Measurements from ENCODE around the gene XPA.

XPA gene

GRCh38 chr9:97651646-97652045 is 45.5 kb downstream of the XPA start:
- no peak for DNase-seq (ENCODE audit: low read depth)

DNA sequence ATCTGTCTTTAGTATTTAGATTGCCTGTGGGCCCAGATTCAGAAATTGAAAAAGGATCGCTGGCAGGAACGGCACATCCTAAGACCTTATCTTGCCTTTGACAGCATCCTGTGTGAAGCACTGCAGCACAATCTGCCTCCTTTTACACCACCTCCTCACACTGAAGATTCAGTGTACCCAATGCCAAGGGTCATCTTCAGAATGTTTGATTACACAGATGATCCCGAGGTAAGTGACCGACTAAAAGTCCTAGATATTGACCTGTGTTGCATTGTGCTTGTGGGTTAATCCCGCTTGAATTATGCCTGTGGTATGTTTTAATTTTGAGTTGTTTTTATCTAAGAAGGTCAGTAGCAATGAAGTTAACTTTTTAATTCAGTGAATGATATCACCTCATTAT is 49.1 kb downstream of the XPA start:
- DNase-seq (ENCODE audit: low read depth): no peak

GRCh38 chr9:97645720-97646119 is 51.4 kb downstream of the XPA start:
- DNase-seq (ENCODE audit: low read depth): no peak

DNA sequence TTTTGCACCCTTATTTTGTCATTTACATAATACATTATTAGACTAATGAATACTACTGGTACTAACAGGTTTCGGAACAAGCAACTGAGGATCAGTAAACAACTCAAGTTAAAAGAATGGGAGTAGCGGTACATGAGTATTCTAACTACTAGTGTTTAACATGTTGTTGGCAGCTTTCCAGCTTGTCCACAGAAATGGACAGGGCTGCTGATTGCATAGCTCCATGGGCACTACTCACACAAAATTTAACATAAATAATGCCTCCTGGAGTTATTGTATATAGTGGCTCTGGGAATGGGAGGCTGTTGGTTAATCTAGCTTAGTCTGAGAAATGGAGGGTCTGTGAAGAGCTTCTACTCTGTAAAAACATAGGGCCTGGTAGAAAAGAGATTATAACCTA is 56.8 kb downstream of the XPA start:
- no peak for DNase-seq (ENCODE audit: low read depth)

GRCh38 chr9:97638666-97639065 is 58.5 kb downstream of the XPA start:
- no peak for DNase-seq (ENCODE audit: low read depth)

DNA sequence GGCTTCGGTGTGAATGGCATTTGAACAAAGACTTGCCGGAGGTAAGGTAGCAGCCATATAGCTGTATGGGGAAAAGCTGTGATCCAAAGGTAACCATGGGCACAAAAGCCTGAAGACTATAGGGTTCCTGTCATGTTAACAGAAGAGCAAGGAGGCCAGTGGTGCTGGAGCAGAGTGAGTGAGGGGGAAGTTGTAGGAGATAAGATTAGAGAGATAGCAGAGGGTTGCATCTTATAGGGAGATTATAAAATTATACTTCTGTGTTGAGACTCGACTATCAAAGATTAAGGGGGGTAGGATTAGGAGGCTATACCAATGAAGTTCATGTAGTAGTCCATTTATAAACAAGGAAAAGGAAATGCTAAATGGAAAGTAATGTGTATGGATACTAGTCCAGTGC is 60.2 kb downstream of the XPA start:
- no peak for DNase-seq (ENCODE audit: low read depth)

DNA sequence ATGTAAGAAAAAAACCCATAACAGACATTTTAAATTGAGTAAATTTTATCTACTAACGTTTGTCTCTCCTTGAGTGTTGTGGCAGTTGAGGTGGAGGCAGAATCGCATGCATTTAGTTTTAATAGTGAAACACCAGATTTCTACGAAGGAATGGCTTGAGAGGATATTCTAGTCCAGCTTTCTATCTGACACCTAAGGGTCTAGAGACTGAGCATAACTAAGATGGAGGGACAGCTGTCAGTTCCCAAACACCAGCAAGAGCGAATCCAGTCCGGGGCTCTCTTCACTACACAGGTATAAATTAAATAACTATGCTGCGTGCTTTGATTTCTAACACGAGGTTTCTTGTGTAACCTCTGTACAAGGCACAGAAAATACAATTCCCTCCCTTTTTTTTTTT is 62.1 kb downstream of the XPA start:
- DNase-seq (ENCODE audit: low read depth): no peak

DNA sequence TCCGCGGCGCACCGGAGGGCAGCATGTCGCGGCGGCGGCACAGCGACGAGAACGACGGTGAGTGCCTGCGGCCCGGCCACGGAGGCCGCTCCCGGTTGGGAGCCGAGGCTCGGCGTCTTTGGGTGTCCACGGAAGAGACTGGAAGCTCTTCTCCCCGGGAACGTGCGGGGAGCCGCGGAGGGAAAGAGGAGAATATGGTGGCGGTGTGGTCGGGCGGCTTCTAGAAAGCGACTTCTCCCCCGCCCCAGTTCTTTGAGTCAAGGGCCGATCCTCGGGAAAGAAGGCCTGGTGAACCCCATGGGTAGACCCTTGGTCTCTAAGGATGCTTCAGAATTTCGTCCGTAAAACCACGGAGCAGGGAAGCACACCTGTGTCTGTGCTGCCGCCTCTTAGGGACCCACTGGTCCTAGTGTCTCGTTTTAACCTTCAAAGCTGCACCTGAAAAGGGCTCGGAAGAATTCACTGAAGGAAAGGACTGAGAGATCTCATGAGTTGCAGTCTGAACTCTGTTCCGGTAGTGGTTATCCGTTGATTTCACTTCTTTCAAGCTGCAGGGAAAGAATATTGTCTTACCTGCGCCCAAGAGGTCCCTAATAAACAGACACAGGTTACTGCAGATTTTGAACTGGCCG is 63.2 kb downstream of the XPA start:
- DNase-seq (ENCODE audit: low read depth): no peak

DNA sequence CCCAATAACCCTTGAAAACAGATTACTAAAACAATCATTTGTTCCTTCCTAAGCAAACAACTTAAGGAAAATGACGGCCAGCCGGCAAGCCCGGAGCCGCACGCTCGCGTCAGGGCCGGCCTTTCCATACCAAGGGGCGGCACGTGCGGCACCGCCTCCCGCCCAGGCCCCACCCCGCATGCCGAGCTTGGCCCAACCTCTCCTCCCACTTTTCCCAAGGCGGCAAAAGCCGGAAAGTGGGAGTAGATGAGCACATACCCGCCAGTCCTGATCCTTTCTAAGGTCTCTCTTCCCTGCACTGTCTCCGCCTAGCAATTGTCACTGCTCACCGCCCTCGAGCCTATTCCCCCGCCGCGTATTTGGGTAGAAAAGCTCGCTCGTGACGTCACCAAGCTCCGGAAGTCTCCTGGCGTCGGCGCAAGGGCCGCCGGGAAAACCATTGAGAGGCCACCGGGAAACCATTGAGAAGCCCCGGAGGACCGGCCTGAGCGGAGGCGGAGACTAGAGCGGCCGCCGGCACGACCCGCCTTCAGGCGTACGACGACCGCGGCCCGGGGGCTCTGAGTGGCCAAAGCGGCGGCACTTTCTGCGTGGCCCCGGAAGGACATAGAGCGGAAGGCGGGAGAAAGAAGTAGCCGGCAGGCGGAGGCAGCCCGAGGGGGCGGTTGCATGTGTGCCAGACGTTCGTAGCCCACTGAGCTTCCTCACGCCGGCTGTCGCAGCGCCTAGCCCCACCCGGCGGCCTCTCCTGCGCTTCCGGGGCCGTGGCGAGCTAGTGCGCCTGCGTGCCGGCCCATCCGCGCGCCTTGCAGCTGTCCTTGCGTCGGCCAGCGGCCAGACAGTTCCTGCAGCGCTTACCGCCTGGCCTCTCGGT is 63.9 kb downstream of the XPA start, which contains the start of the genes NCBP1 and TSTD2:
NCBP1 (plus strand) TSS at position 837 of the 874 bp plus-strand sequence. CDS start 61 bp downstream, outside the sequence.
TSTD2 (minus strand) TSS at position 384 of the 874 bp plus-strand sequence. CDS start 5,806 bp downstream, outside the sequence.
- DNase-seq (ENCODE audit: low read depth): peak; percentile 91

DNA sequence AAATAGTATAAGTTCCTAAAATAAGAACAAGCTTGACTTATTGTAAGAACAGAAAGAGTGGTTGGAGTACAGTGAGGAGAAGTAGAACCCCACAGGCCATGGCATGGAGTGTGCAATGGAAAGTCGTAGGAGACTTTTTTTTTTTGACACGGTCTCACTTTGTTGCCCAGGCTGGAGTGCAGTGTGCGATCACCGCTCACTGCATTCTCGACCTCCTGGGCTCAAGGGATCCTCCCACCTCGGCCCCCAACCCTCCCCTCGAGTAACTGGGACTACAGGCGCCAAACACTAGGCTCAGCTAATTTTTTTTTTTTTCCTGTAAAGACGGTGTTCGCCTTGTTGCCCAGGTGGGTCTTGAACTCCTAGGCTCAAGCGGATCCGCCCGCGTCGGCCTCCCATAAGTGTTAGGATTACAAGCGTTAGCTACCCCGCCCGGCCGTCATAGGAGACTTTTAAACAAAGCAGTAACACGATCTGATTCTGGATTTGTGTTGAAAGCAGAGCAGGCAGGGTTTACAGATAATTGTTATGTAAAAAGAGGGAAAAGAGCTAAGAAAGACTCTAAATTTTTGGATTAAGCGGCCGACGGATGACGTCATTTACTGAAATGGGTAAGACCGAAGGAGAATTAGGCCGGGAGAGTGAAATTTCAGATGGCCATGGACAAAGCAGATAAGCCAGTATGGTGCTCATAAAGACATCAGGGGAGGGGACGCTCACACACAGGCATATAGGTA is 64.7 kb downstream of the XPA start:
- no peak for DNase-seq (ENCODE audit: low read depth)

DNA sequence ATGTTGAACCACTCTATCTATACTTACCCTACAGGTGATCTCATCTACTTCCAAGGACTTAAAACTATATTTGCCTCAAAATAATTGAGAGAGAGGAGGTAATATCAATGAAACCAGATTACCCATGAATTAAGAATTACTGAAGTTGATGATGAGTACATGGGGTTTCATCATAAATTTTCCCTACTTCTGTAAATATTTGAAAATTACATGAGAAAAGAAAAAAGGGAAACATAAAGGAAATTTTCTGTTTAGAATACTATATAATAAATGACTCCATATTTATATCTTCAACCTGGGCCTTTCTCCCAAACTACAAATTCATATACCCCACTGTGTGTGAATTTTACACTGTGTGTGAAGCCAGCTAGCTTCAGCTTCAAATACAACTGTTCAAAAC is 66.5 kb downstream of the XPA start:
- DNase-seq (ENCODE audit: low read depth): no peak

- DNase-seq (ENCODE audit: low read depth): no peak
Observed at GRCh38 chr9:97629156-97629555, 68.0 kb downstream of the XPA start.

GRCh38 chr9:97628668-97629067 is 68.5 kb downstream of the XPA start:
- no peak for DNase-seq (ENCODE audit: low read depth)

DNA sequence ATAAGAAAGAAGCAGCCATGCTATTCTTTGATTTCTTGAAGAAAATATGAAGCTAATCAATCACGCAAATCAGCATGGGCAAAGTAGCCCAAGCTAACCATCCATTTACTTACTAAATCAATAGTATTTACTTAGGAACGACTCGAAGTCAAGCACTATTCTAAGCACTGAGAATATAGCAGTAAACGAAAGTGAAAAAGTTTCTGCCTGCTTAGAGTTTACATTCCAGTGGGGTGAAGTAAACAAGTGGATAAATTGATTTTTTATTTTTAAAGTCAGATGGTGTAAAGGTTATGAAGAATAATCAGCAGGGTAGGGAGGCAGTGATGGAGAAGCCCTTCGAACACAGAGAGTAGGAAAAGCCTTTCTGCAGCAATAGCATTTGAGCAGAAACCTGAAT is 69.5 kb downstream of the XPA start:
- no peak for DNase-seq (ENCODE audit: low read depth)

GRCh38 chr9:97625620-97626019 is 71.5 kb downstream of the XPA start:
- DNase-seq (ENCODE audit: low read depth): no peak
